CD14-positive monocyte (primary cell): ENCODE data around the gene CCL15. TPM values are rescaled to one million over a fixed set of nuclear protein-coding genes. Genes with fewer than 3 reads are reported as not detected.

Source experiments
- DNase-seq, 3 donors: peaks; one replicate each; pipeline ENCODE4 v3.0.0-alpha.2; 2011 to 2022
- H2AFZ ChIP-seq: 2 replicates; pipeline ENCODE4 v1.6.0; 2012; ENCODE audit warnings: mild to moderate bottlenecking, low read depth, low read length, inconsistent platforms; ENCODE audit not compliant: insufficient read depth, poor library complexity, severe bottlenecking
- H3K27ac ChIP-seq, 2 donors: 1 replicate in 1 of 2; 2 replicates in 1 of 2; pipeline ENCODE4 v1.5.1; 2012 to 2013; ENCODE audit warnings: low read length in 2 of 2, control low read depth in 1 of 2, inconsistent platforms in 1 of 2, low read depth in 1 of 2, mild to moderate bottlenecking in 1 of 2
- H3K27me3 ChIP-seq, 2 donors: one replicate each; pipeline versions ENCODE4 v1.6.0 to v1.6.1; 2011 to 2013; ENCODE audit warnings: low read length in 2 of 2; ENCODE audit not compliant: control insufficient read depth in 2 of 2, insufficient read depth in 2 of 2
- H3K36me3 ChIP-seq, 2 donors: replicated peaks in 1 of 2; 1 replicate in 1 of 2; 2 replicates in 1 of 2; pipeline versions ENCODE4 v1.5.1 to v1.6.1; 2012 to 2013; ENCODE audit warnings: low read length in 2 of 2, control low read depth in 1 of 2, inconsistent platforms in 1 of 2, mild to moderate bottlenecking in 1 of 2; ENCODE audit not compliant: insufficient read depth in 2 of 2, control insufficient read depth in 1 of 2
- H3K4me1 ChIP-seq, 2 donors: 1 replicate in 1 of 2; 2 replicates in 1 of 2; pipeline versions ENCODE4 v1.5.1 to v1.6.1; 2012 to 2013; ENCODE audit warnings: low read length in 2 of 2, control low read depth in 1 of 2, inconsistent platforms in 1 of 2, mild to moderate bottlenecking in 1 of 2, moderate library complexity in 1 of 2; ENCODE audit not compliant: insufficient read depth in 2 of 2, control insufficient read depth in 1 of 2
- H3K4me2 ChIP-seq: replicated peaks from 2 replicates; pipeline ENCODE3; 2012; ENCODE audit warnings: low read length, moderate library complexity, mild to moderate bottlenecking; ENCODE audit not compliant: poor library complexity, severe bottlenecking; ENCODE audit errors: extremely low read depth
- H3K4me3 ChIP-seq, 3 experiments: fragments of 200-600 bp in 1 of 3; sonication (generic) in 1 of 3; replicated peaks in 1 of 3; 1 replicate in 2 of 3; 2 replicates in 1 of 3; pipeline ENCODE4 v1.5.1; 2011 to 2013; ENCODE audit warnings: low read length in 3 of 3, mild to moderate bottlenecking in 3 of 3, control low read depth in 2 of 3, low read depth in 2 of 3, inconsistent platforms in 1 of 3, moderate library complexity in 1 of 3
- H3K79me2 ChIP-seq: 2 replicates; pipeline ENCODE4 v1.6.0; 2012; ENCODE audit warnings: mild to moderate bottlenecking, control low read depth, inconsistent platforms, low read length, moderate library complexity; ENCODE audit not compliant: insufficient read depth
- H3K9ac ChIP-seq: 2 replicates; pipeline ENCODE4 v1.6.0; 2017; ENCODE audit warnings: low read length, mild to moderate bottlenecking; ENCODE audit not compliant: insufficient read depth, poor library complexity, severe bottlenecking
- H3K9me3 ChIP-seq, 2 donors: replicated peaks in 1 of 2; 1 replicate in 1 of 2; 2 replicates in 1 of 2; pipeline versions ENCODE4 v1.5.1 to v1.6.1; 2012 to 2013; ENCODE audit warnings: low read length in 2 of 2, control low read depth in 1 of 2; ENCODE audit not compliant: control insufficient read depth in 1 of 2, insufficient read depth in 1 of 2
- H4K20me1 ChIP-seq: 2 replicates; pipeline ENCODE4 v1.6.0; 2012; ENCODE audit warnings: mild to moderate bottlenecking, low read length, control low read depth, moderate library complexity; ENCODE audit not compliant: insufficient read depth
- H3K27ac Mint-ChIP-seq, 7 donors: one replicate each; pipeline ENCODE4 v1.8.0; 2020; ENCODE audit warnings: mild to moderate bottlenecking in 7 of 7, mixed read lengths in 7 of 7, moderate library complexity in 6 of 7, inconsistent platforms in 2 of 7
- H3K27me3 Mint-ChIP-seq, 3 donors: one replicate each; pipeline ENCODE4 v1.8.0; 2021 to 2022; ENCODE audit warnings: low read depth in 3 of 3, mild to moderate bottlenecking in 3 of 3, mixed read lengths in 3 of 3, moderate library complexity in 3 of 3, inconsistent platforms in 1 of 3
- H3K36me3 Mint-ChIP-seq, 2 donors: one replicate each; pipeline ENCODE4 v1.8.0; 2020; ENCODE audit warnings: mixed read lengths in 2 of 2, inconsistent platforms in 1 of 2, mild to moderate bottlenecking in 1 of 2
- H3K4me1 Mint-ChIP-seq: one replicate; pipeline ENCODE4 v1.8.0; 2020; ENCODE audit warnings: mild to moderate bottlenecking, mixed read lengths
- H3K4me3 Mint-ChIP-seq, 2 donors: one replicate each; pipeline ENCODE4 v1.8.0; 2020; ENCODE audit warnings: mild to moderate bottlenecking in 2 of 2, mixed read lengths in 2 of 2, moderate library complexity in 1 of 2
- H3K9me3 Mint-ChIP-seq, 7 donors: one replicate each; pipeline ENCODE4 v1.8.0; 2020 to 2022; ENCODE audit warnings: mixed read lengths in 7 of 7, mild to moderate bottlenecking in 6 of 7, moderate library complexity in 6 of 7, inconsistent platforms in 2 of 7
- WGBS: methylation state at CpG from one replicate; pipeline ENCODE4 v1.1.5; 2013; ENCODE audit warnings: missing lambda C conversion rate; ENCODE audit not compliant: insufficient coverage; 5-methylcytosine and 5-hydroxymethylcytosine counted together
- intact Hi-C, 2 donors: fragments of 100-400 bp; cut with micrococcal nuclease; formaldehyde crosslinking; loops; one replicate each; pipeline versions ENCODE4 v1.15.0 to v1.15.1; 2023
- polyA plus RNA-seq, 3 donors: library from polyadenylated mRNA; depleted of rRNA in 1 of 3; unstranded in 2 of 3; stranded (reverse) in 1 of 3; fragments of 300-500 nt in 2 of 3; fragments of >200 nt in 1 of 3; fragmentation: Illumina TruSeq in 2 of 3; gene quantifications; 1 replicate in 2 of 3; 2 replicates in 1 of 3; pipeline ENCODE4 v1.2.3, GENCODE V29; 2012 to 2021
- TF ChIP-seq, protein P1 (sequence below): fragments of 200-600 bp; IDR thresholded peaks from one replicate; pipeline ENCODE4 v1.8.0; 2022; ENCODE audit warnings: antibody characterized with exemption, mild to moderate bottlenecking

Gene CCL15
- polyA plus RNA-seq, 3 donors: not detected

DNA sequence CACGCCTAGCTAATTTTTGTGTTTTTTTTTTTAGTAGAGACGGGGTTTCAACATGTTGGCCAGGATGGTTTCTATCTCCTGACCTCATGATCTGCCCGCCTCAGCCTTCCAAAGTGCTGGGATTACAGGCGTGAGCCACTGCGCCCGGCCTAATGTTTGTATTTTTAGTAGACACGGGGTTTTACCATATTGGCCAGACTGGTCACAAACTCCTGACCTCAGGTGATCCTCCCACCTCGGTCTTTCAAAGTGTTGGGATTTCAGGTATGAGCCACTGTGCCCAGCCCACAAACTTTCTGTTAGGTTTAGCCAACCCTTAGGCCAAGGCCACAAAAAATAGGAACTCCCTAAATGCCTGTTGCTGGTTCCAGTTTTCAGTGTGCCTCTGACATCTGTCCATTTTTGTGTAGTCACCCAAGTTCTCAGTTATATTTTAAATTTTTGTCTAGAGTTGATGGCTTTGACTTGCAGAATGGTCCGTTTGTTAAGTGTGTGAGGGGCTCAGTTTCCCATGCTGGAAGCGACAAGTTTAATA lies 32.8 kb downstream of the CCL15 start:
- Histone ChIP-seq H3K27ac (no peak overlapping the region), H3K9me3 (no peaks in the 10 kb centered on the region), H3K79me2 (no peaks in the 10 kb centered on the region), H3K27me3 (no peaks in the 10 kb centered on the region), H3K36me3 (no peaks in the 10 kb centered on the region), H3K4me1 (no peaks in the 10 kb centered on the region), H3K9ac (no peak overlapping the region), H3K4me3 (no peak overlapping the region), H3K4me2 (no peak overlapping the region), H2AFZ (no peak overlapping the region), H4K20me1 (no peaks in the 10 kb centered on the region)
- no peaks in the 10 kb centered on the region for H3K36me3 Mint-ChIP-seq
- TF ChIP-seq, protein P1, sequence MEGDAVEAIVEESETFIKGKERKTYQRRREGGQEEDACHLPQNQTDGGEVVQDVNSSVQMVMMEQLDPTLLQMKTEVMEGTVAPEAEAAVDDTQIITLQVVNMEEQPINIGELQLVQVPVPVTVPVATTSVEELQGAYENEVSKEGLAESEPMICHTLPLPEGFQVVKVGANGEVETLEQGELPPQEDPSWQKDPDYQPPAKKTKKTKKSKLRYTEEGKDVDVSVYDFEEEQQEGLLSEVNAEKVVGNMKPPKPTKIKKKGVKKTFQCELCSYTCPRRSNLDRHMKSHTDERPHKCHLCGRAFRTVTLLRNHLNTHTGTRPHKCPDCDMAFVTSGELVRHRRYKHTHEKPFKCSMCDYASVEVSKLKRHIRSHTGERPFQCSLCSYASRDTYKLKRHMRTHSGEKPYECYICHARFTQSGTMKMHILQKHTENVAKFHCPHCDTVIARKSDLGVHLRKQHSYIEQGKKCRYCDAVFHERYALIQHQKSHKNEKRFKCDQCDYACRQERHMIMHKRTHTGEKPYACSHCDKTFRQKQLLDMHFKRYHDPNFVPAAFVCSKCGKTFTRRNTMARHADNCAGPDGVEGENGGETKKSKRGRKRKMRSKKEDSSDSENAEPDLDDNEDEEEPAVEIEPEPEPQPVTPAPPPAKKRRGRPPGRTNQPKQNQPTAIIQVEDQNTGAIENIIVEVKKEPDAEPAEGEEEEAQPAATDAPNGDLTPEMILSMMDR: no peak
- H3K27me3 Mint-ChIP-seq: peaks cover 6 to 10% (median 8%) of the 10 kb centered on the region in 3 donors
- intact Hi-C loops: loop anchor here (2.0 to 5.0 kb wide), 2 partner anchors 179 to 180 kb away; no protein-coding TSS in a partner anchor
- H3K4me3 Mint-ChIP-seq: no peak overlapping the region
- peaks cover 6% of the 10 kb centered on the region for H3K4me1 Mint-ChIP-seq
- H3K9me3 Mint-ChIP-seq: no peaks in the 10 kb centered on the region
- WGBS: 83% methylated on average over 7 of the region's 10 CpGs
- DNase-seq: no peak
- peak overlapping the region in 2 of 7 donors; percentile 20 to 42 for H3K27ac Mint-ChIP-seq

DNA sequence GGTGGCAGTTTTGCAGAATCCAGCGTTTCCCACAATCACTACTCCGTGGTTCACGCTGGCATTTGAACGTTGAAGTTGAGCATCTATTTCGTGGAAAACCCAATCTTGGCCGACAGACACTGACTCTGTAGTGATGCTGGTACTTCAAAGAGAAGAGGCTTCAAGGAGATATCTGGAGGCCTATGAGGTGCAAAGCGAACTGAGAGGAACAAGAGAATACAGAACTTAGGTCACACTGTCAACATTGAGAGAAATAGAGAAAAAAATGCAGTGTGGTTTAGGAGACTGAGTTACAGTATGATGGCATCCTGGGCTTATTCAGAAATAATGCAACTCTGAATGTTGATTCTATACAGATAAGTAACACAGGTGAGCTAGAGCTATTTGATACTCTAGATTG lies 36.1 kb downstream of the CCL15 start:
- no peak for DNase-seq
- Histone ChIP-seq H3K79me2 (no peaks in the 10 kb centered on the region), H3K9me3 (no peaks in the 10 kb centered on the region), H2AFZ (no peak overlapping the region), H4K20me1 (no peaks in the 10 kb centered on the region), H3K36me3 (no peaks in the 10 kb centered on the region), H3K9ac (no peak overlapping the region), H3K27me3 (no peaks in the 10 kb centered on the region), H3K27ac (no peak overlapping the region), H3K4me2 (no peak overlapping the region), H3K4me1 (no peaks in the 10 kb centered on the region), H3K4me3 (no peak overlapping the region)
- Mint-ChIP-seq H3K4me3 (no peak overlapping the region), H3K4me1 (peaks cover 4% of the 10 kb centered on the region), H3K27ac (no peak overlapping the region), H3K36me3 (no peaks in the 10 kb centered on the region), H3K27me3 (peaks cover 5 to 10% (median 8%) of the 10 kb centered on the region in 3 donors), H3K9me3 (peaks cover 0 to 2% (median 0%) of the 10 kb centered on the region in 7 donors)
- intact Hi-C loops: loop anchor here in 1 of 2 donors (5.0 kb wide), 1 partner anchor 182 kb away; no protein-coding TSS in a partner anchor
- WGBS: 100% methylated on average over 1 of the region's 7 CpGs
- TF ChIP-seq, protein P1: no peak
